HG02642 (cell line): ENCODE results near the gene TMTC4.
"Not testable (repeated sequence)": the region's sequence is repeated elsewhere in the genome, so short reads cannot be mapped to it uniquely, and the experiment has no call there.

Source experiments
- ATAC-seq: cut with Tn5 transposase; IDR thresholded peaks from one replicate; pipeline ENCODE4 v1.9.1; 2021; ENCODE audit warnings: mild to moderate bottlenecking; ENCODE audit not compliant: unreplicated experiment, poor library complexity

TMTC4 gene

DNA sequence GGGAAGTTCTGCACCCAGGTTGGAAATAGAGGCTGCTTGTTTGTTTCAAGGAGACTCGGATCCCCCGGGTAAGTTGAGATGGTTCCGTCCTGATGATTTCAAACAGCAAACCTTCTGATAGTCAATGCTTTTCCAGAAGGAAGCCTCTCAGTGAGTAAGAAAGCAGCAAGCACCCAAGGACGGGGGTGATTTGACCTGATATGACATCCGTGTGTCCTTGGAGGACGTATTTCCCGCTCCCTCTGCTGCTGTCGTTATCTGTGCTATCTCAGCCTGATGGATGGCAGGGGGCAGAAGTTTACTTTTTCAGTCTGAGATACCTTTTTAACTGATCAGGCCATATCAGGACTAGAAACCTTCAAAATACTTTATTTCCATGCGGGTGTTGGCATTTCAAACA lies 80.3 kb downstream of the TMTC4 start:
- ATAC-seq: no peak

DNA sequence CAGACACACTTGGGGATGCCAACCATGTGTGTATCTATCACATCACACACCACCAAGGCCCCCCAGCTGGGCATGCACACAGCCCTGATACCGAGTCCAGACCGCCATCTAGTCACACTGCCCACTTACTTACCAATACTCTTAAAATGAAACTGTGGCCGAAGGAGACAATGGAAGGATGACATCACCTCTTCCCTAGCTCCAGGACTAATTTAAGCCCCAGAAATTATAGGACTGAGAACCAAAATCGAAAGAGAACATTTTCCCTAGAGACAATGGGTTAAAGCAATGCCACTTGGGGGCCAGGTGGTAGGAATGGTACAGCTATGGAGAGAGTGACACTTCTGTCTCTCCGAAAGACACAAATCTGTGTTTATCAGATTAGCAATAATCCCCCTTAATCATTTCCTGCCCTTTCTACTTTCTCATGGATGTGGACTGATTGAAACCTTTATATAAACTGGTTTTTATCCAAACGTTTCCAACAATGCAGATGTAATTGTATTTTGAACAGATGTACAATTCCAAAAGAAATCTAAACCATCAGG lies 85.3 kb downstream of the TMTC4 start:
- no peak for ATAC-seq

DNA sequence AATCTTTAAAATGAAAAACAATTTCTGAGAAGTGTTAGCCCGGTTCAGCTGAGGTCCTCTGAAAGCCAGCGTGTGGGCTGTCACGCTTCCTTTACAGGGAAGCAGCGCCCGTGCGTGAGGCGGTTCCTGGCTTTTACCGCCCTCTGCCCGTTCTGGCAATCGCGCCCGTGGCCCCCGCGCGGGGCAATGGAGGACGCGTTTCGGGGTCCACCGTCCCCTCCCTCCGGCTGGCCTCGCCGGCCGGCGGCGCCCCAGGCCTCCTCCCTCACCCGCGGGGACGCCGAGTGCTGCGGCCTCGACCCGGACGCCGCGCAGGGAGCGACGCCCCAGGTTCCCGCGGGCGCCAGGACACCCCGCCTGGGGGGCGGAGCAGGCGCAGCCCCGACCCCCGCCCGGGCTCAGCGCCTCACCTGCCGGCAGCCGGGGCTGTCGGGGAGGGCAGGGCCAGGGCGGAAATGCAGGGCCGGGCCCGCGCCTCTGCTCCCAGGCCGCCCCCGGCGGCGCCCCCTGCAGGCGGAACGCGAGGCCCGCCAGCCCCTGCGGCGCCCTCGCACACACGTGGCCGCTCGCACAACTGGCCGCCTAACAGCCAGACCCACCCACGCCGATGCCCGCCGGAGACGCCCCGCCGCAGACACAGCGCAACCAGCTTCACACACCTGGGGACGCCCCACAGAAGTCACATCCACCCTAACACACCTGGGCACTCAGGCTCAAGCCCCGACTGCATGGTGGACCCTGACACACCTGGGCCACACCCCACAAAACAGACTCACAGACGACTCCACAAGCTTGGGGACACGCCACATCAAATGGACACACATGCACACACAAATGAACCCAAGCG lies 86.0 kb downstream of the TMTC4 start, which contains the start of gene GGACT:
GGACT (minus strand) TSS at position 459 of the 847 bp plus-strand sequence. CDS start 56,198 bp downstream, outside the sequence.
- peak; percentile 99 for ATAC-seq

DNA sequence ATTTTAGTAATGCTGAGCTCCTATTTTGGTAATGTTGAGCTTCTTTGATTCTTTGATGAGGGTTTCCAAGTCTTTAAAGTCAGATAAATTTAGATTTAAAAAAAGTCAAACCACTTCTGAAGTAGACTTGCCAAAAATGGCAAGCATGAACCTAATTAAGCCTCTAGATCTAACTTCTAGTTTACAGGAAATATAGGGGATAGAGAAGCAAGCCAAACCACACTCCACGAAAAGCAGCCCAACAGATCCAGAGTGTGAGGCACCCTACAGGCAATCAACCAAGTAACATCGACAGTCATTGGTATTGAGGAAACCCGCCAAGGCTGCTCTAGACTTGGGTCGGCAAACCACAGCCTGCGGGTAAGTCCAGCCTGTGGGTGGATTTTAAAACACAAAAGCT lies 89.7 kb downstream of the TMTC4 start:
- no peak for ATAC-seq

DNA sequence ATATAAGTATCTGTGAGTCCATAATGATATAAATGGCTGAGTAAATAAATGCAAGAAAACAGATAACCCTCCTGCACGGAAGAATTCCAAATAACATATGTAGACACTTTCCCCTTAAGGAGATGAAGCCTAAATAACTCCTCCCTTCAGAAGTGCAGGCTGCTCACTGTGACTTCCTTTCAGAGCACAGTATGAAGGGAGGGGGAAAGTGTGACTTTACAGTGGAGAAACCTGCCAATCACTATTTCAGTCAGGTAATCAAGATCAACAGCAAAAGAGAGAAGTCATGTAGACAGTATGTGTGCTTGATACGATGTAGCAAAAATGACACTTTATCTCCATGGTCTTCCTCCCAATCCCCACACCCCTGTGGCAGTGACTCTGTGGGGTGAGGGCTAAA lies 93.1 kb downstream of the TMTC4 start:
- no peak for ATAC-seq

DNA sequence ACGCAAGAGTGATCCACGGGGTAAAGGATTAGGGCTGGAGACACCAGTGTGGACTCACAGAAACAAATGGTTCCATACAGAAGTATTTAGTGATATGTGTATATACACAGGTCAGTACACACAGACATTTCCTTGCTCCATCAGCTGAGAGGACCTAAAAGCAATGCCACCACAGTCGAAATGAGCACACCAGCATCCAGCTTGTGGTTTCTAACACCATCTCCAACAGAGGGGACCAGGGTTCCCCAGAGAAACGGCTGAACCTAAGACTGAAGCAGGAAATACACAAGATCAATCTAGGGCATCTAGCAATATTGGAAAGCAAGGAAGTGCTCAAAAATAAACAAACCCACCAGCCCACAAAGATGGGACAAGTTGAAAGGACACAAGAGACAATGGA lies 93.6 kb downstream of the TMTC4 start:
- ATAC-seq: no peak

DNA sequence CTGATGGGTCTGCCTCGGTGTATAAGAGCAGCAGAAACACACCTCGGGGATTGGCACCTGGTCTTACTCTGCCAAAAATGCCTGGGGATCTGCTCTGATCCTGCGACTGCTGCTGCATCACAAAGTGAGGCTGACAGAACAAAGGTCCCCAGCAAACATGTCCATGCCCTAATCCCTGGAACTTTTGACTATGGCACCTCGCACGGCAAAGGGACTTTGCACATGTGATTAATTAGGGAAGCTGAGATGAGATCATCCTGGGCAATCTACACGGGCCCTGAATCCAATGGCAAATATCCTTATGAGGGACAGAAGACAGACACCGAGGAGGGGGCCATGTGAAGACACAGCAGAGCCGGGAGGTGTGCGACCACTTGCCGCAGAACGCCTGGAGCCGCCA lies 94.5 kb downstream of the TMTC4 start:
- no peak for ATAC-seq

DNA sequence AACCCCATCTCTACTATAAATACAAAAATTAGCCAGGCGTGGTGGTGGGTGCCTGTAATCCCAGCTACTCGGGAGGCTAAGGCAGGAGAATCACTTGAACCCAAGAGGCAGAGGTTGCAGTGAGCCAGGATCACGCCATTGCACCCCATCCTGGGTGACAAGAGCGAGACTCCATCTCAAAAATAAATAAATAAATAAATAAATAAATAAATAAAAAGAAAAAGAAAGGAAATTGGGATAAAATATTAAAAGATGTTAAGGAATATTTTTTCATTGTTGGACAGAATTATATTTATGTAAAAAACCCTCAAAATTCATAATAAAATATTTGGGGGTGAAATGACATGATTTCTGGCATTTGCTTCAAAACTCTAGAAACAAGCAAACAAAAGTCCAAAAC lies 97.4 kb downstream of the TMTC4 start:
- not testable (repeated sequence) for ATAC-seq

DNA sequence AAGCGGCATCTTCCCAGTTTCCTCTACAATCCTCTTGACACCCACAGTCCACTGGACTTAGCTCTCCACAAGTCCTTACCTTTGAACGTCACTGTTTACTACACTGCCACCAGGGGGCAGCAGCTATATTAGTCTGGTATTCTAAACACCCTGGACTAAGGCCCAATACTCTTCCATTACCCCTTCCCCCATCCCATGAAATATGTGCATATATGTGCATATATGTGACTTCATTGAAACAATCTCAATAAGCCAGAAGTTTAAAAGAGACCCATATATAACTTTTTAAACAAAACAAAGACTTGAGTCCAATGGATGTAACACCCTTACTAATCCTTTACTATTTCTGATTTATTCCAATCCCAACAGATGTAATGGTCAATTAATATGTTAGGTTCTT lies 101.5 kb downstream of the TMTC4 start:
- ATAC-seq: peak; percentile 91

DNA sequence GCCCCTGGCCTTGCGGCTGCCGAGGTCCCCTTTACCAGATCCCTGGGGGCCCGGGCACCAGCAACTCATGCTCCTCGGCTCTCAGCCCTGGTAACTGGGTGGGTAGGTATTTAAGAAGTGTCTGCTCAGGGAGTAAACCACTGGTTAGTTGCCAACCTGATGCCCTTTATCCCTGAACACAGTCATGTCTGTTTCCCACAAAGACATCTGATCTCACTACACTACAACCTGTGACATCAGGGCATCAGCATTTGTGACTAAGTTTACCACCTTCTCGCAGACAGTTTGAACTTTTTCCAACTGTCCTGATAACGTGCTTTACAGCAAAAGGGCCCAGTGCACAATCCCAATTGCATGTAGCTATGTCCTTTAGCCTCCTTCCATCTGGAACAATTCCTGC lies 108.1 kb downstream of the TMTC4 start:
- no peak for ATAC-seq

DNA sequence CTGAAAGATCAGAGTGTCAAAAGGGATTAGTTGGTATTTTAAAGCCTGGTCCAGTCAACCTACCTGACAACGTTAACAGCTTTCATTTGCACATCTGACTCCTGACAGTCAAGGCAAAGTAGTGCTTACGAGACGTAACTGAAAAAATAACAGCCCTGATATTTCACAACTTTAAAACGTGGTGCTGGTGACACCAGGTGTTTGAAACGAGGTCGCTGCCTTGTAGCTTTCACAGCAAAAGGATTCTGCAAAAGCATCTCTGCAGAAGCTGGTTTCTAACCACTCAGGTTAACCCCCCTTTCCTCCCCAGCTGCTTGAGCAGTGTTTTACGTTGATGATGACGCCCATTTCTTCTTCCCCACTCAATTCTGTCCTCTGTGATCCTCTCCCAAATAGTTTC lies 109.3 kb downstream of the TMTC4 start:
- ATAC-seq: no peak

DNA sequence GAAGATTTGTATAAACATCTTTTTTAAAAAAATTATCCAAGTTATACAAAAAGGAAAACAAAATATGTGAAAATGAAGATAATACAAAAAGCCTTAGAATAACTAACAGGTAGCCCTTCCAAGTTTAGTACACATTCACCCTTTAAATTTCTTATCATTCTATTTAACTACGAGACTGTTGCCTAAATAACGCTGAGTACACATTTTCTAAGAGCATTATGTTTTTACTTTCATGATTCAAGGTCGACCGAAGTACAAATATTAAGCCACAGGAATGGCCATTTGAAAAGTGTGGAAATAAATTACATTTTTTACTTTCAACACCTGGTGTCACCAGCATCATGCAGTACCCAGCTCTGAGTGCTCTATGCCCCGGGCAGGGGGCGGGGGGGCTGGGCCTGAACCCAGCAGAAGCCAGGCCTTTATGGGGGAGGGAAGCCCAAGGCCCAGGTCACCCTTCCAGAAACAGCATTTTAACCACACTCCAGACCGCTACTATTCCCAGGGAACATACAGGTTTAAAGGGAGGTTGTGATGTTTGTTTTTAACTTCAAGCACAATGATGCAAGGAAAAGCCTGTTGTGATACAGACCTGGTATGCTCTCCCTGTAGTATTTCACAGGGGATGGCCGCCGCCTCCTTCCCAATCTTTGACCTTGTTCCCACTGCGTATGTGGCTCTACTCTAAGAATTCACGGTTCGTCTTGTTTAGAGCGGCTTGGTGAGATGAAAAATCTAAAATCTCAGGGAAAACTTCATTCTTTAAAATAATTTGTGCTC lies 110.0 kb downstream of the TMTC4 start:
- ATAC-seq: no peak

DNA sequence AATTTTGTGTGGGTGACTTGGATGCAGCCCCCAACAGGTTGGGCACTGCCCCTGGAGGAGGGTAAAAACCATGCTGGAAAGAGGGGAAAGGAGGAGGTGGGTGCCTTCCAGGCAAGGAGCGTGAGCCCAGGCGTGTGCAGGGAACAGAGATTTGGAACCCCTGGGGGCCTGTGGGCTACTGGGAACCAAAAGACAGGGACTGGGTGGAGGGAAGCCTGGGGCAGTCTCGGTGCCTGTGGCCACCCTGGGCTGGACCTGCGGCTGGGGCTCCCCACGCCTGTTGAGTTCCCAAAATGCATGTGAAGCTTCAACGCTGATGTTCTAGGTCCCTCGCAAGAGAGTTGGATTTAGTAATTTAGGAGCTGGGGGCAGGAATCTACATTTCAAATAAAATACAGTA lies 110.8 kb downstream of the TMTC4 start:
- ATAC-seq: no peak

DNA sequence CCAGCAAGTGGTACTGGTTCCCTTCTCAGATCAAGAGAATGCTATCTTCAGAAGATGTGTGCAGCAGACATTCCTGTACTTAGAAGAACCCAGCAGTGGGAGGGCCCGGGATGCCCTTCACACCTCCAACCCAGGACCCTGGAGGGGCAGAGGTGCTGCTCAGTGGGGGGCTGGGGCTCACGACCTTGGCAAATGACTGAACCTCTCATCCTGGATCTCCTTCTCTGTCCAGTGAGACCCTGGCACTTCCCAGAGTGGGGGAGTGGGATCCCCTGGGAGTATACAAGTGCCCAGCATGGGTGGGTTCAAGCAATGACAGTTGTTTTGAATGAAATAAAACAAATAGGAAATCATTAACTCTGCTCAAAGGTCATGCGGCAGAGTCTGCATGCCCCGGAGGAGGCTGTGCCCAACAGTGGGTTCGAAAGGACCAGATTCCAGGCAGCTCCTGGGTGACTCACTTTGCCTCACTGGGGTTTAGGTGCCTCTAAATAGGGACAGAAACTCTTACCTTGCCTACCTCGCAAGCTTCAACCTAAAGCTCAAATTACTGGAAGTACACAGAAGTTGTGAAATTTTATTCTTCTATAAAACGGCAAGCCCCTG lies 112.9 kb downstream of the TMTC4 start:
- no peak for ATAC-seq

DNA sequence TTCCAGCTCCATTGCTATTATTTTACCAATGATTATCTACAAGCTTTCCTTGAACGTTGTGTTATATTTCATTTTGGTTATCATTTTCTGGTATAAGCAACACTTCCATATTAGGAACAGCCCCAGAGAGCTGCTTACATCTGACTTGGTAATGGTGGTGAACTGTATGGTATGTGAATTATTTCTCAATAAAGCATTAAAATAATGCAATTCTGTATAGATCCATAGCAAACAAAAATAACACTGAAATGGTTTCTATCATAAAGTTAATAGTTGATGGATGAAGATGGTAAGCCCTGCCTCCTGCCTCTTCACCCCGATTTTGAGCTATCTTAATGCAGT lies 113.5 kb downstream of the TMTC4 start:
- ATAC-seq: no peak

DNA sequence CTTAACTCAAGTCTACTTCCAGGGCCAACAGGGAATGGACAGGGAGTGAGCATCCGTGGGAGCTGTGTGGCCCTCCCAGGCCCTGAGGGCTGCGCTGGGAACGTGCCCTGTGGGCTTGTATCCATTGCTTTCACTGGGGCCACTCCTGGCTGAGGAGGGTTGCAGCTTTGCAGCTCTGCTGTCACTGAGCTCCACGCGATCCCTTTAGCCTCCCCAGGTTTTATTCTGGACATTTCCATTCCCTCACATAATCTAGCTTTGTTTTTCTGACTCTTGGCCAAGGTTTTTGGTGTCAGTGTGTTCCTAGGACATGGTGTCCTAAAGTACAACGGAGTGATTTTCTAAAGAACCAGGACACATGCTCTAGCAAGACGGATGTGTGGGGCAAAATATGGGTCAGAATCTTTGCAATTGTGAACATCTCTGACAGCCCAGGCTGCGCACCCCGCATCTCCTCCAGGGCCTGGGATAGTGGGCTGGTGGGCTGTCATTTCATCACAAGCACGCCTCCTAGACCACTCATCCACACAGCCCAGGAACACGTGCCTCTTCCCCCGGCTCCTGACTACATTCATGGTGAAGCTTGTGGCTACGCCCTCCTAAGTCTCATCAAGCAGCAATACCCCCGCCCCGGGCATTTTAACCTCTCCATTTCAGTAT lies 114.0 kb downstream of the TMTC4 start:
- no peak for ATAC-seq

DNA sequence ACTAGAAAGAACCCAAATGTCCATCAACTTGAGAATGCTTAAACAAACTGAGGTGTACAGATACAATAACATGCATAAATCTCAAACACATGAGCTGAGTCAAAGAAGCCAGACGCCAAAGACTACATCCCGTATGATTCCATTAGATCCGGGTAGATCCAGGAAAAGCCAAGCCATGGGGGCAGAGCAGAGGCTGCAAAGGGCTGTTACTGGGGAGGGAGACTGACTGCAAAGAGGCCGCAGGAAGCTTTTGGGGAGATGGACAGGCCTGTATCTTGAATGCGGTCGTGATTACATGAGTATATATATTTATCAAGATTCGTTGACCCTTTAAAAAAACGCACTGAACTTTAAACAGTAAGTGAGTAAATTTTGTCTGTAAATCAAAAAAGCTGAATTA lies 114.7 kb downstream of the TMTC4 start:
- no peak for ATAC-seq
